ENCODE data around the gene FGR.
A peak's percentile ranks its signal among the peaks of the same experiment; 100 is the strongest.

Gene FGR

GRCh38 chr1:27585684-27586083, 49.3 kb downstream of the FGR start:
- DNase-seq: no peak

- no peak for DNase-seq
Observed at GRCh38 chr1:27584453-27584852, 50.5 kb downstream of the FGR start.

- DNase-seq: no peak
Observed at GRCh38 chr1:27583479-27583878, 51.5 kb downstream of the FGR start.

- no peak for DNase-seq
Observed at GRCh38 chr1:27581823-27582243, 53.2 kb downstream of the FGR start.

- DNase-seq: no peak
Observed at GRCh38 chr1:27577504-27578188, 57.3 kb downstream of the FGR start.

GRCh38 chr1:27576806-27577227, 58.2 kb downstream of the FGR start:
- no peak for DNase-seq

- no peak for DNase-seq
Observed at GRCh38 chr1:27575840-27576331, 59.1 kb downstream of the FGR start.

GRCh38 chr1:27574871-27575831, 59.8 kb downstream of the FGR start:
- DNase-seq: no peak

GRCh38 chr1:27574001-27574781, 60.8 kb downstream of the FGR start:
- DNase-seq: no peak

- DNase-seq: peak; percentile 39
Observed at GRCh38 chr1:27572679-27573426, 62.1 kb downstream of the FGR start.

- DNase-seq: no peak
Observed at GRCh38 chr1:27572019-27572678, 62.8 kb downstream of the FGR start.

- DNase-seq: no peak
Observed at GRCh38 chr1:27571439-27572018, 63.5 kb downstream of the FGR start.

- no peak for DNase-seq
Observed at GRCh38 chr1:27570784-27571183, 64.2 kb downstream of the FGR start.

- DNase-seq: no peak
Observed at GRCh38 chr1:27570356-27570755, 64.6 kb downstream of the FGR start.

- no peak for DNase-seq
Observed at GRCh38 chr1:27569506-27570291, 65.3 kb downstream of the FGR start.

- DNase-seq: no peak
Observed at GRCh38 chr1:27569088-27569460, 65.9 kb downstream of the FGR start.

- peak; percentile 92 for DNase-seq
Observed at GRCh38 chr1:27568300-27569087, 66.5 kb downstream of the FGR start.

GRCh38 chr1:27567971-27568299, 67.0 kb downstream of the FGR start:
- DNase-seq: no peak

GRCh38 chr1:27567146-27567526, 67.8 kb downstream of the FGR start:
- no peak for DNase-seq

Data from kidney glomerular epithelial cell (primary cell).